ENCODE results near the gene MBOAT2.

- TF ChIP-seq CTCF (IDR thresholded peaks at IDR 0.05; ENCODE audit: insufficient read depth, low read length, poor library complexity, severe bottlenecking) (no peak), EZH2phosphoT487 (conservative IDR thresholded peaks at IDR 0.05; ENCODE audit: low read length) (no peak)
These were observed 16.8 kb upstream of the MBOAT2 start for GRCh38 chr2:9020267-9020666.

All from SU-DHL-6 (cell line).